ENCODE measurements around the gene ASTN2.

DNA sequence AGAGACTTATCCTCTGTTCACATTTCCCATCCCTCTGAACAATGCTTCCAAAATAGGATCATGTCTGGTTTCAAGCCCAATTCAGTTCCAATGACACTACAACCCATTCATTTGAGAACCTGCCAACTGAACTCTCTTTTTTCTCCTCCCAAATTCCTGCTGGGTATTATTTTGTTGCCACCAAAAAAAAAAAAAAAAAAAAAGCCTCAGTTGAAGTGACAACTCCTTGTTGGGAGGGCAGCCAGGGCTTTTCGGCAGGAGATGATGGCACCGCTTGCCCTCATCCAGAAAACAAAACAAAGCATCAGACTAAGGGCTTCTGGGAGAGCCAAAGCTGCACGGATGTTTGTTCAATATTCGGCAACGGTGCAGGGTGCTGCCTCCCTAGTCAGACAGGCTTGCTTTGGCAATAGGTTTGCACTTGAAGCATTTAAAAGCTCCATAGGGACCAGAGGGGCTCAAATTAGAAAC is 758.3 kb downstream of the ASTN2 start:
- TF ChIP-seq, protein P1, sequence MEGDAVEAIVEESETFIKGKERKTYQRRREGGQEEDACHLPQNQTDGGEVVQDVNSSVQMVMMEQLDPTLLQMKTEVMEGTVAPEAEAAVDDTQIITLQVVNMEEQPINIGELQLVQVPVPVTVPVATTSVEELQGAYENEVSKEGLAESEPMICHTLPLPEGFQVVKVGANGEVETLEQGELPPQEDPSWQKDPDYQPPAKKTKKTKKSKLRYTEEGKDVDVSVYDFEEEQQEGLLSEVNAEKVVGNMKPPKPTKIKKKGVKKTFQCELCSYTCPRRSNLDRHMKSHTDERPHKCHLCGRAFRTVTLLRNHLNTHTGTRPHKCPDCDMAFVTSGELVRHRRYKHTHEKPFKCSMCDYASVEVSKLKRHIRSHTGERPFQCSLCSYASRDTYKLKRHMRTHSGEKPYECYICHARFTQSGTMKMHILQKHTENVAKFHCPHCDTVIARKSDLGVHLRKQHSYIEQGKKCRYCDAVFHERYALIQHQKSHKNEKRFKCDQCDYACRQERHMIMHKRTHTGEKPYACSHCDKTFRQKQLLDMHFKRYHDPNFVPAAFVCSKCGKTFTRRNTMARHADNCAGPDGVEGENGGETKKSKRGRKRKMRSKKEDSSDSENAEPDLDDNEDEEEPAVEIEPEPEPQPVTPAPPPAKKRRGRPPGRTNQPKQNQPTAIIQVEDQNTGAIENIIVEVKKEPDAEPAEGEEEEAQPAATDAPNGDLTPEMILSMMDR (conservative IDR thresholded peaks at IDR 0.05), result no peak
- no peak for TF ChIP-seq ZFX (IDR thresholded peaks at IDR 0.05)
